GM18520 (cell line): ENCODE measurements around the gene USH1C.

ENCODE experiments used
- ATAC-seq: cut with Tn5 transposase; IDR thresholded peaks from one replicate; pipeline ENCODE4 v1.9.1; 2021; ENCODE audit not compliant: unreplicated experiment

The USH1C gene

DNA sequence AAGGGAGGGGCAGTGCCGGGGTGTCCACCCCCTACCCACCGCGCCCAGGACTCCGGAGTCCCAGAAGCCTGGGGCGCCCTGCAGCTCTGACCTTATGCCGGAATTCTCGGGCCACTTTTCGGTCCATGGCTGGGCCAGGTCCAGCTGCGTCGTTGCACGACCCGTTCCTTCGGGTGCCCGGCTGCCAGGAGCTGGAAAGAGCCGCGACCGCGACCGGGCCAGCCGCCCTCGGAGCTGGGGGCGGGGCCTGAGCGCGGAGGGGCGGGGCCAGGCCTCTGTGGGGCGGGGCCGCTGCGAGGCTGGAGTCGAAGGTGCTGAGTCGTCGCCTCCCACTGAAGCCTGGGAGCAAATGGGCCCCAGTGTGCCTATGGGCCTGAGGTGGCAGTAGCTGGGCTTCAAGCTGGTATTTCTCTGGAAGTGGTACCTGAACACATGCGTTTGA is at the start of gene USH1C:
USH1C (minus strand) TSS at position 236 of the 442 bp plus-strand sequence; CDS start at position 127, 109 bp downstream.
- ATAC-seq = no peak

GRCh38 chr11:17593466-17594245 is 49.4 kb upstream of the USH1C start:
- ATAC-seq = no peak

- ATAC-seq = no peak
Measured at GRCh38 chr11:17591293-17591692, 47.1 kb upstream of the USH1C start.

DNA sequence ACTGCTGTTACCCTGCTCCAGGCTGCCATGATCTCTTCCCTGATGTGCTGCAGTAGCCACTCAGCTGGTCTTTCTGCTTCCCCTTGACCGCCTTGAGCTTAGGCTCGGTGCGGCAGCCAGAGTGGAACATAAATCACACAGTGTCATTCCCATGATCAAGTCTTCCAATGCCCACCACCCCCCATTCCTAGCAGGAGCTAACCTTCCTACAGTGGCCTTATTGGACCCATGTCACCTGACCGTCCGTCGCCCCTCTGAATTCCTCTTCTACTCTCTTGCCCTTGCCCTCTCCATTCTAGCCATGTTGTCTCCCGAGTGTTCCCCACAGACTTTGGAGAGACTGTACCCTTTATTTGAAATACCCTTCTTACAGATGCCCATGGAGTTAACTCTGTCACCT is 46.2 kb upstream of the USH1C start:
- ATAC-seq = no peak

- no peak for ATAC-seq
Measured at GRCh38 chr11:17588721-17589120, 44.5 kb upstream of the USH1C start.

DNA sequence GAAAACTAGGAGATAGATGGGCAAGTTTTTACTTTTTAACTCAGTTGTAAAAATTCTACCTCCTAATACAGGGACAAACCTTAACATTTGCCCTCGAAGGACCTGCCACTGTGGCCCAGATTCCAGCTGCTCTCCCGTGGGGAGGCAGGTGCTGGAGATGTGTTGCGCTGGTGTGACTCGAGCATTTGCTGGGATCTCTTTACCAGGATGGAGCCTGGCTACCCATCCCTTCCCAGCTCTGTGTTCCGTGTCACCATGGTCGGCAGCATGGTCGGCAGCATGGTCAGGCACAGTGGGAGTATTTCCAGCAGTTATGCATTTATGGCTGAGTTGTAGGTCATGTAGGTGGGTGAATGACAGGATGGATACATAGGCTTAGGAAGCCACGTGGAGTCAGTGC is 44.0 kb upstream of the USH1C start:
- no peak for ATAC-seq

DNA sequence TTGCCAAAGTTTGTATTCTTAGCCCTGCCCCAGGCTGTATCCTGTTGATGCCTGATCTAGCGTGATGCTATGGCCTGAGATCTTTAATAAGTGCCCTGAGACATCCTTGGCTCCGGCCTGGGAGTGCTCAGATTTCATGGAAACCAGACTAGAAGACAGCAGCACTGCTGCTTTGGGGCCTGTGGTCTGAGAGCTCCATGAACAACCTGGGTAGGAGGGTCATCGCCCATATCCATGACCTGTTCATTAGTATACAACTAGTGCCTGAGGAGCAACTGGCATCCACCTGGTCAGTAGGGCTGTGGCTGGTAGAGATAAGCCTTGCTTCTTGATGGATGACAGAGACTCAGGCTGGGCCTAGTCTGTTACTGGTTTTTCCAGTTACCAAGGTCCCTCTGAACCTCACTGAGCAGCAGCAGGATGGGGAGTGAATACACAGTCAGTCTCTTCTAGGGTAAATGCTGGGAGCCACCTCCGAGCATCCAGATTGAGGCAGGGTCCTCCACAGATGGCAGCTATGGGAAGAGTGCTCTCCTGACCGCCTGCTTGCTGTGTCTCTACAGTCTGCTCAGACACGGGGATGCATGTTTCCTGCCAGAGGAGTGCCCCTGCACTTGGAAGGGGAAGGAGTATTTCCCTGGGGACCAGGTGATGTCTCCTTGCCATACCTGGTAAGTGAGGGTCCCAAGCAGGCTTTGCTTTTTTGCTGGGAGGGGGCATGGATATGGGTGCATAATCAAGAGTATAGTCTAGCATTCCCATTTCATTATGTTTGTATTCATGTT is 41.9 kb upstream of the USH1C start:
- no peak for ATAC-seq

DNA sequence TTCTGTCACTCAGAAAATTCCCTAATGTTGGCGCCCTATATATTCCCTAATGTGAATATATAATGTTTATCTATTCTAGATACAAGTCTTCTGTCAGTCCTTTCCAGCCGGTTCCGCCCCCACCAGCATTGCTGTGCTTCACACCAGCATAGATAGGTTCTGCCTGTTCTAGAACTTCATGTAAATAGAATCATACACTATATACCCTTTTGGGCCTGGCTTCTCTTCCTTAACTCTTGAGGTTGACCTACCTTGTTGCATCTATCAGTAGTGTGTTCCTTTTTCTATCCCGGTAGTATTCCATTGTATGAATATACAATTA is 37.5 kb upstream of the USH1C start:
- ATAC-seq = no peak

- ATAC-seq = no peak
Measured at GRCh38 chr11:17581036-17581731, 37.0 kb upstream of the USH1C start.

GRCh38 chr11:17580271-17580670 is 36.1 kb upstream of the USH1C start:
- ATAC-seq = no peak

DNA sequence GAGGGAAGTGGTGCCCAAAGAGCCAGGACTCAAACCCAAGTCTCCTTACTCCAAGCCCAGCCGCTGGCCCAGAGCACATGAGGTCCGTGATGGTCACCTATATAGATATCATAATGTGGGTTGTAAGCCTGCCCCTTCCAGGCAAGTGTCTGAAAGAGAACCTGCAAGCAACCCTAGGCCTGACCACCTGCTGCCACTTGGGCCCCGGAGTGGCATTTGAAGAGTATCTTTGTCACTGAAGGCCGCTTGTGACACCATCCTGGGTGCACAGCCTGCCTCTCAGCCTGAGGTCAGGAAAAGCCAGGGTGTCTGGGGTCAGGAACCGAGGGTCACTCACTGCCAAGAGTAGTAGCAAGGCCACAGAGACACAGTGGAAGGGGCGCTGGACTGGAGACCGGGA is 35.2 kb upstream of the USH1C start:
- no peak for ATAC-seq

DNA sequence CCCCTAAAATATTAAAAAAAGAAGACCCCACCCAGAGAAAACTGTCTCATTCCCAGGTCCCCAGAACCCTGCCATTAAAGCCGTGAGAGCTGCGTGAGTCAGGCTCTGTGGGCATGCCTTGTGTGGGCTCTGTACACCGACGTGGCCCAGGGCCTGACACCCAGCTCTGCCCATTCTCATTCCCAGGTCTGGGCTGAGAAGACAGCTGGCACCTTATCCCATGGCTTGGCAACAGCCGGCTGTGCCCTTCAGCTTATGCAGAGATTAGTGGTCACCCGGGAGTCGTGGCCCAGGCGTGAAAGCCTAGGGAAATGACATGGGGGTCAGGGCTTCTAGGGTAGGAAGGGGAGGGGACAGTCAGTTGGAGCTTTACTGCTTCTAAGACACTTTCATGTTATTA is 34.7 kb upstream of the USH1C start:
- ATAC-seq = no peak

DNA sequence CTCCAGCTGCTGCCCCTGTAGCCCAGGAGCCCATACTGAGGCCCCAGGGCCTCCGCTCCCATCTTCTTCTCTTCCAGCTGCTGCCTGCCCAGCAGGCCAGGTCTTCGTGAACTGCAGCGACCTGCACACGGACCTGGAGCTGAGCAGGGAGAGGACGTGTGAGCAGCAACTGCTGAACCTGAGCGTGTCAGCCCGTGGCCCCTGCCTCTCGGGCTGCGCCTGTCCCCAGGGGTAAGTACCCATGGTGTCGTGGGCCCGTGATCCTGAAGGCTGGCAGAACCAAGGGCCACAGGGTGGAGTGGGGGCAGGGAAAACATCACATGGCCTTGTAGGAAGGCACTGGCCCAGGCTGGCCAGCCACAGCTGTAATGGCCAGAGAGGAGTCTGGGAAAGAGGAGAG is 34.1 kb upstream of the USH1C start:
- no peak for ATAC-seq

GRCh38 chr11:17575431-17576425 is 31.5 kb upstream of the USH1C start:
- no peak for ATAC-seq

GRCh38 chr11:17574141-17575091 is 30.2 kb upstream of the USH1C start:
- ATAC-seq = no peak

DNA sequence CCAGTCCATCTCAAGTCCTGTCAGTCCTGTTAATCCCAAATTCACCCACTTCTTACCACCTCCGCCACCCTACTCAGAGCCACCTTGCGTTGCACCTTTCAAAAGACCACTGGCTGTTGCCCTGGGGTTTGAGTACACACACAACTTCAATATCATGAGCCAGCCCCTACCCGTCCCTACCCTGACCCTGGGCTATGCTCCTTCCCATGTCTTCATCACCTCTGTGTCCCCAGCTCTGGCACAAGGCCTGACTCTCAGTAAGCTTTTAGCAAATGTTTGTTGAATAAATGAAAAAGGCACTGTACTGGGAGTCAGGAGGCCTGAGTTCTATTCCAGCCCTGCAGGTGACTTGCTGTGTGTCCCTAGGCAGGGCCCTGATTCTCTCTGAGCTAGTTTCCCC is 29.3 kb upstream of the USH1C start:
- ATAC-seq = no peak

DNA sequence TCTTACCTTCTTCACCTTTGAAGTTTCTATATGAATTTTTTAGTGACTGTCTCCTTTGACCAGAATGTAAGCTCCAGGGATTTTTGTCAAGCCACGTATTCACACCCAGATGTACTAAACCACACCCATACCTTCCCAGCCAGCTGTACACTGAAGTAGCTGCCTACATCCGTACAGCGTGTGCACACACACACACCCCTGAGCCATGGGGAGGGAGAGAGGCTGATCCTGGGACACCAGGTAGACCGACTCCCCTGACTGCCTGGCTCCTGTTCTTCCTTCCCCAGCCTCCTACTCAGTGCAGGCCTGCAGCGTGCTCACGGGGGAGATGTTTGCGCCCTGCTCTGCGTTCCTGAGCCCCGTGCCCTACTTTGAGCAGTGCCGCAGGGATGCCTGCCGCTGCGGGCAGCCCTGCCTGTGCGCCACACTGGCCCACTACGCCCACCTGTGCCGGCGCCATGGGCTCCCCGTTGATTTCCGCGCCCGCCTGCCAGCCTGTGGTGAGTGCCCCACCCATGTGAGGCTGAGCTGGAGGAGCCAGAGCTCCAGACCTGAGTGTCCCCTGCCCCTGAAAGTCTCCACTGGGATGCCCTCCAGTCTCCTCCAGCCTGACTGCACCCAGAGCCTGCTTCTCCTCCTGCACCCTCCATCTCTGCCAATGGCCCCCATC is 28.7 kb upstream of the USH1C start:
- ATAC-seq = no peak

- ATAC-seq = no peak
Measured at GRCh38 chr11:17572359-17572690, 28.1 kb upstream of the USH1C start.
